Mesendoderm (in vitro differentiated cells): ENCODE data around the gene XPO5.
A peak's percentile ranks its signal among the peaks of the same experiment; 100 is the strongest.

Experiments
- DNase-seq: peaks from one replicate; pipeline ENCODE4 v3.0.0; 2013
- H2AK5ac ChIP-seq: 2 replicates; pipeline ENCODE4 v1.6.1; 2013; ENCODE audit warnings: low read length, inconsistent platforms
- H2BK120ac ChIP-seq: 2 replicates; pipeline ENCODE4 v1.6.1; 2013; ENCODE audit warnings: low read depth, mild to moderate bottlenecking, low read length, moderate library complexity, mixed read lengths
- H2BK15ac ChIP-seq: replicated peaks from 2 replicates; pipeline ENCODE4 v1.6.1; 2013; ENCODE audit warnings: low read depth, mild to moderate bottlenecking, moderate library complexity
- H2BK5ac ChIP-seq: 2 replicates; pipeline ENCODE4 v1.6.1; 2013; ENCODE audit warnings: low read length, inconsistent platforms
- H3K18ac ChIP-seq: 2 replicates; pipeline ENCODE4 v1.6.1; 2013; ENCODE audit warnings: mild to moderate bottlenecking, low read length, mixed read lengths
- H3K23ac ChIP-seq: one replicate; pipeline ENCODE4 v1.6.1; 2013; ENCODE audit warnings: low read length
- H3K27ac ChIP-seq: 2 replicates; pipeline ENCODE4 v1.5.1; 2013; ENCODE audit warnings: low read depth, mild to moderate bottlenecking, inconsistent platforms, low read length, moderate library complexity
- H3K27me3 ChIP-seq: 2 replicates; pipeline ENCODE4 v1.6.1; 2013; ENCODE audit warnings: low read length, control low read depth, mild to moderate bottlenecking, inconsistent platforms; ENCODE audit not compliant: insufficient read depth, poor library complexity
- H3K36me3 ChIP-seq: 2 replicates; pipeline ENCODE4 v1.6.1; 2013; ENCODE audit warnings: low read length, inconsistent platforms; ENCODE audit not compliant: control insufficient read depth, insufficient read depth
- H3K4ac ChIP-seq: one replicate; pipeline ENCODE4 v1.6.1; 2013; ENCODE audit warnings: low read depth, mild to moderate bottlenecking, low read length, moderate library complexity
- H3K4me1 ChIP-seq: 2 replicates; pipeline ENCODE4 v1.6.1; 2013; ENCODE audit warnings: low read depth, low read length, inconsistent platforms; ENCODE audit not compliant: control insufficient read depth
- H3K4me2 ChIP-seq: 2 replicates; pipeline ENCODE4 v1.6.1; 2013; ENCODE audit warnings: low read length
- H3K4me3 ChIP-seq: 2 replicates; pipeline ENCODE4 v1.5.1; 2013; ENCODE audit warnings: mild to moderate bottlenecking, low read length
- H3K56ac ChIP-seq: one replicate; pipeline ENCODE4 v1.6.1; 2013; ENCODE audit warnings: low read length
- H3K79me1 ChIP-seq: 2 replicates; pipeline ENCODE4 v1.6.1; 2013; ENCODE audit warnings: low read length, inconsistent platforms
- H3K79me2 ChIP-seq: 2 replicates; pipeline ENCODE4 v1.6.1; 2013; ENCODE audit warnings: mild to moderate bottlenecking, low read length; ENCODE audit not compliant: control insufficient read depth, insufficient read depth
- H3K9ac ChIP-seq: 2 replicates; pipeline ENCODE4 v1.6.1; 2013; ENCODE audit warnings: low read length, inconsistent platforms
- H4K5ac ChIP-seq: one replicate; pipeline ENCODE4 v1.6.1; 2013; ENCODE audit warnings: low read length
- H4K8ac ChIP-seq: one replicate; pipeline ENCODE4 v1.6.1; 2013; ENCODE audit warnings: low read depth, mild to moderate bottlenecking, control low read depth, low read length, moderate library complexity
- WGBS: extraction: QIAGEN DNeasy Blood & Tissue Kit; methylation state at CpG from one replicate; pipeline ENCODE4 v1.1.7; 2013; ENCODE audit warnings: low lambda C conversion rate, missing lambda C conversion rate; ENCODE audit not compliant: insufficient coverage; ENCODE audit errors: extremely low coverage; 5-methylcytosine and 5-hydroxymethylcytosine counted together

Gene XPO5

GRCh38 chr6:43488667-43489276 is 87.1 kb downstream of the XPO5 start:
- peaks cover 2% of the 10 kb centered on the region for H3K36me3 ChIP-seq
- DNase-seq, result no peak
- no peak overlapping the region for H4K8ac ChIP-seq
- H3K4me3 ChIP-seq, result no peak overlapping the region
- H3K56ac ChIP-seq, result no peak overlapping the region
- no peaks in the 10 kb centered on the region for H3K27me3 ChIP-seq
- no peak overlapping the region for H3K23ac ChIP-seq
- no peaks in the 10 kb centered on the region for H3K4me1 ChIP-seq
- no peak overlapping the region for H2BK120ac ChIP-seq
- H3K27ac ChIP-seq, result no peak overlapping the region
- no peak overlapping the region for H3K4me2 ChIP-seq
- H2AK5ac ChIP-seq, result no peak overlapping the region
- H3K9ac ChIP-seq, result no peak overlapping the region
- no peak overlapping the region for H2BK15ac ChIP-seq
- H2BK5ac ChIP-seq, result no peak overlapping the region
- H3K79me1 ChIP-seq, result peaks cover 30% of the 10 kb centered on the region
- no peak overlapping the region for H4K5ac ChIP-seq
- no CpG with 5 or more reads among the region's 4 CpGs for WGBS
- no peak overlapping the region for H3K4ac ChIP-seq
- H3K18ac ChIP-seq, result no peak overlapping the region
- peaks cover 21% of the 10 kb centered on the region for H3K79me2 ChIP-seq

GRCh38 chr6:43481591-43482236 is 94.1 kb downstream of the XPO5 start:
- Histone ChIP-seq H3K79me1 (peaks cover 35% of the 10 kb centered on the region), H3K36me3 (peaks cover 2% of the 10 kb centered on the region), H3K56ac (no peak overlapping the region), H3K9ac (no peak overlapping the region), H3K27me3 (no peaks in the 10 kb centered on the region), H3K79me2 (peaks cover 33% of the 10 kb centered on the region), H2BK15ac (no peak overlapping the region), H3K27ac (no peak overlapping the region), H2BK120ac (no peak overlapping the region), H4K5ac (no peak overlapping the region), H3K4me1 (peaks cover 9% of the 10 kb centered on the region), H3K4me3 (no peak overlapping the region), H2AK5ac (no peak overlapping the region), H3K23ac (no peak overlapping the region), H3K18ac (no peak overlapping the region), H3K4me2 (no peak overlapping the region), H4K8ac (no peak overlapping the region), H3K4ac (no peak overlapping the region), H2BK5ac (no peak overlapping the region)
- DNase-seq, result peak; percentile 77
- no CpG with 5 or more reads among the region's 11 CpGs for WGBS

- Histone ChIP-seq H3K9ac (no peak overlapping the region), H3K79me2 (peaks cover 31% of the 10 kb centered on the region), H4K5ac (no peak overlapping the region), H3K27ac (no peak overlapping the region), H3K23ac (no peak overlapping the region), H3K56ac (no peak overlapping the region), H2BK5ac (no peak overlapping the region), H4K8ac (no peak overlapping the region), H2AK5ac (no peak overlapping the region), H2BK120ac (no peak overlapping the region), H3K27me3 (no peaks in the 10 kb centered on the region), H3K18ac (no peak overlapping the region), H3K4ac (no peak overlapping the region), H3K36me3 (peaks cover 2% of the 10 kb centered on the region), H3K79me1 (peaks cover 32% of the 10 kb centered on the region), H3K4me3 (no peak overlapping the region), H2BK15ac (no peak overlapping the region), H3K4me1 (peaks cover 9% of the 10 kb centered on the region), H3K4me2 (no peak overlapping the region)
- DNase-seq, result peak; percentile 53
- WGBS, result no CpG with 5 or more reads among the region's 2 CpGs
Measured at GRCh38 chr6:43481075-43481474, 94.8 kb downstream of the XPO5 start.

GRCh38 chr6:43478008-43478372 is 97.8 kb downstream of the XPO5 start:
- no peak overlapping the region for H2BK5ac ChIP-seq
- WGBS, result no CpG with 5 or more reads among the region's 3 CpGs
- H3K27ac ChIP-seq, result no peak overlapping the region
- H3K18ac ChIP-seq, result no peak overlapping the region
- peak overlapping the region; percentile 79 for H3K9ac ChIP-seq
- peak overlapping the region; percentile 96 for H3K4me2 ChIP-seq
- peaks cover 23% of the 10 kb centered on the region for H3K79me2 ChIP-seq
- H3K4me3 ChIP-seq, result peak overlapping the region; percentile 83
- H3K56ac ChIP-seq, result peak overlapping the region; percentile 95
- H3K4ac ChIP-seq, result peak overlapping the region; percentile 97
- no peak overlapping the region for H2BK15ac ChIP-seq
- H3K79me1 ChIP-seq, result peaks cover 21% of the 10 kb centered on the region
- no peak overlapping the region for H4K5ac ChIP-seq
- no peak overlapping the region for H2BK120ac ChIP-seq
- no peaks in the 10 kb centered on the region for H3K27me3 ChIP-seq
- H4K8ac ChIP-seq, result no peak overlapping the region
- H2AK5ac ChIP-seq, result no peak overlapping the region
- no peak overlapping the region for H3K23ac ChIP-seq
- no peaks in the 10 kb centered on the region for H3K36me3 ChIP-seq
- H3K4me1 ChIP-seq, result peaks cover 9% of the 10 kb centered on the region
- DNase-seq, result no peak

GRCh38 chr6:43477235-43478007 is 98.4 kb downstream of the XPO5 start, which contains the start of gene TJAP1:
Gene TJAP1 (plus strand): TSS chr6:43477570. CDS start chr6:43499002, 21,432 bp downstream.
- H2BK5ac ChIP-seq, result no peak within 1 kb of the TSS
- peak within 1 kb of the TSS; percentile 83 for H3K4me3 ChIP-seq
- H3K79me2 ChIP-seq, result peaks cover 20% of the 10 kb centered on the region
- H4K5ac ChIP-seq, result no peak within 1 kb of the TSS
- H3K23ac ChIP-seq, result no peak within 1 kb of the TSS
- peak within 1 kb of the TSS; percentile 95 for H3K56ac ChIP-seq
- no peaks in the 10 kb centered on the region for H3K36me3 ChIP-seq
- H3K4me1 ChIP-seq, result peaks cover 9% of the 10 kb centered on the region
- H3K27ac ChIP-seq, result no peak within 1 kb of the TSS
- H2BK15ac ChIP-seq, result no peak within 1 kb of the TSS
- peak within 1 kb of the TSS; percentile 97 for H3K18ac ChIP-seq
- peak within 1 kb of the TSS; percentile 91 for H4K8ac ChIP-seq
- peaks cover 18% of the 10 kb centered on the region for H3K79me1 ChIP-seq
- H2BK120ac ChIP-seq, result no peak within 1 kb of the TSS
- H3K4ac ChIP-seq, result peak within 1 kb of the TSS; percentile 97
- no peaks in the 10 kb centered on the region for H3K27me3 ChIP-seq
- no CpG with 5 or more reads among the region's 34 CpGs for WGBS
- no peak within 1 kb of the TSS for H2AK5ac ChIP-seq
- DNase-seq, result peak; percentile 93
- peak within 1 kb of the TSS; percentile 79 for H3K9ac ChIP-seq
- peak within 1 kb of the TSS; percentile 96 for H3K4me2 ChIP-seq
